GM21390 (cell line): ENCODE measurements around the gene CARF.

Experiments used
- ATAC-seq: cut with Tn5 transposase; IDR thresholded peaks from one replicate; pipeline ENCODE4 v1.9.1; 2021; ENCODE audit not compliant: unreplicated experiment

CARF gene

DNA sequence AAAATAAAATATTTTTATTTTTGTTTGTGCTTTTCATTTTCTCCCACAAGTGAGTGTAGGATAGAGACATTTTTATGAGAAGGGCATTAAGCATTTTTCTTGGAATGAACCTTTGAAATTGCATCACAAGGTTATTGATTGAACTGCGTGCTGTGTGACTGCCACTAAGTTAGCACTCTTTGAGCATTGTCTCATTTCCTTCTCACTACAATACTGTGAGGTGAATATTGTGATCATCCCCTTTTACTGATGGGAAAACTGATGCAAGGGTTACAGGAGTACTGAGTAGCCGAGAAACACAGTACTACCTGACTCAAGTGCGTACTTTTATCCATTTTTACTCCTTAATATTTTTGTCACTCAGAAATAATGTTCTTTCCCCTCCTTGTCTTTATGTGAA, 104.6 kb downstream of the CARF start:
- ATAC-seq, result no peak

- ATAC-seq, result no peak
Measured at GRCh38 chr2:203018181-203018580, 106.1 kb downstream of the CARF start.

- no peak for ATAC-seq
Measured at GRCh38 chr2:203019142-203019541, 107.1 kb downstream of the CARF start.

GRCh38 chr2:203021991-203022390, 109.9 kb downstream of the CARF start:
- no peak for ATAC-seq

GRCh38 chr2:203022751-203023150, 110.7 kb downstream of the CARF start:
- ATAC-seq, result no peak

- ATAC-seq, result no peak
Measured at GRCh38 chr2:203025592-203025991, 113.5 kb downstream of the CARF start.

- no peak for ATAC-seq
Measured at GRCh38 chr2:203030545-203030944, 118.5 kb downstream of the CARF start.

DNA sequence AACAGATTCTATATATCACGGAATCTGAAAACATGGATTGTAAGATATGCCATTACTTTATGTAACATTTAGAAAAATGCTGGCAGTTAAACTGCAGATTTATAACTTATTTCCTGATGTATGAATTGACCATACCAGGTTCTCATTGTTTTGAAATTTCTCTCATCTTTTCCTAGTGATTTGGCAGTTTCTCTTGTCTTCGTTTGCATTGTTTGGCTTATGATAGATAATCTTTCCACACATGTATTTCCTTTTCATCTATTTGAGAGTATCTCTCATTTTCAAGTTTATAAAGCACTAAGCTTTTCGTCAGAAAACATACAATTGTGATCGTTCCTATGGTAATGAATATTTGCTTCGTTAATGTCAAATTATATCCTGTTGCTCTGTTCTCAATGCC, 118.9 kb downstream of the CARF start:
- ATAC-seq, result no peak

- no peak for ATAC-seq
Measured at GRCh38 chr2:203033395-203033794, 121.3 kb downstream of the CARF start.

DNA sequence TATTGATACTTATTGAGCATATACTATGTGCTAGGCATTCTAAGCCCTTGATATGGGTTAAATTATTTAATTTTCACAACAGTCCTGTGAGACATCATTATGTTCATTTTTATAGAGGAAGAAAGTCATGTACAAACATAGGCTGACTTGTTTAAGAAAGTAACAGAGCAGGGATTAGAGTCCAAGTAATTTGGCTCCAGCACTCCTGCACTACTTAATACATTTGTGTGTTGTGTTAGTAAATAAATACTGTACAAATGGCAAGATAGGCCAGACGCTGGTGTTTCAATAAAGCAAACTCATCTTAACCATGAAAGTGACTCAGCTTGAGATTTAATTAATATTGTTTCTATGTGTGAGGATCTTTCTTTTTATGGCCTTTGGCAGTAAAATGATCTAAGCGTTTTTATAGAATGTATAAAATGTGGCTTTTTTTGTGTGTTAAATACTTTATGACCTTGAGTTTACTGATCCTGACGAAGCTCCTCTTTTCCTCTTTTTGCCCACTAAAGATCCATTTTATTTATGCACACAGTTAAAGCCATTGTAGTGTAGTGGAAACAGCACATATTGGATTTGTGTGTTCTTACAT, 123.9 kb downstream of the CARF start:
- no peak for ATAC-seq
